Neural cell (in vitro differentiated cells): Measurements from ENCODE around the gene CFAP92. TPM values are rescaled to one million over a fixed set of nuclear protein-coding genes. Genes with fewer than 3 reads are reported as not detected.

Experiments used
- H2AFZ ChIP-seq: fragments of 200-600, 300-800 bp; sonication (generic), shearing (Covaris generic); 2 replicates; pipeline ENCODE4 v1.6.0; 2014; ENCODE audit warnings: low read depth, mild to moderate bottlenecking, antibody characterized with exemption, low read length, moderate library complexity
- H3F3A ChIP-seq: fragments of 200-600 bp; shearing (Covaris generic); 2 replicates; pipeline ENCODE4 v1.6.1; 2016; ENCODE audit warnings: mild to moderate bottlenecking, moderate library complexity, mixed read lengths, antibody characterized with exemption, low read length; ENCODE audit not compliant: insufficient read depth, poor library complexity, severe bottlenecking
- H3K27ac ChIP-seq: fragments of 200-600, 300-800 bp; sonication (generic), shearing (Covaris generic); 2 replicates; pipeline ENCODE4 v1.5.1; 2014; ENCODE audit warnings: mild to moderate bottlenecking, low read length, moderate library complexity
- H3K27me3 ChIP-seq: fragments of 300-800, 200-600 bp; sonication (generic), shearing (Covaris generic); 2 replicates; pipeline ENCODE4 v1.6.0; 2014; ENCODE audit warnings: mild to moderate bottlenecking, low read depth, low read length, moderate library complexity; ENCODE audit not compliant: insufficient read depth
- H3K36me3 ChIP-seq: fragments of 300-800, 200-600 bp; sonication (generic), shearing (Covaris generic); 2 replicates; pipeline ENCODE4 v1.5.1; 2014; ENCODE audit warnings: mild to moderate bottlenecking, antibody characterized with exemption, low read length, moderate library complexity; ENCODE audit not compliant: insufficient read depth
- H3K4me2 ChIP-seq: fragments of 300-800, 200-600 bp; sonication (generic), shearing (Covaris generic); 2 replicates; pipeline ENCODE4 v1.6.0; 2014; ENCODE audit warnings: mild to moderate bottlenecking, low read length
- H3K4me3 ChIP-seq: fragments of 300-800, 200-600 bp; sonication (generic), shearing (Covaris generic); 2 replicates; pipeline ENCODE4 v1.5.1; 2014; ENCODE audit warnings: mild to moderate bottlenecking, low read length, moderate library complexity
- H3K79me2 ChIP-seq: fragments of 200-600 bp; shearing (Covaris generic); replicated peaks from 2 replicates; pipeline ENCODE4 v1.6.0; 2014; ENCODE audit warnings: mild to moderate bottlenecking, low read length, moderate library complexity; ENCODE audit not compliant: insufficient read depth
- H3K9ac ChIP-seq: fragments of 300-800, 200-600 bp; sonication (generic), shearing (Covaris generic); 2 replicates; pipeline ENCODE4 v1.6.1; 2016; ENCODE audit warnings: mild to moderate bottlenecking, low read length, mixed read lengths
- H3K9me2 ChIP-seq: fragments of 200-600 bp; shearing (Covaris generic); 2 replicates; pipeline ENCODE4 v1.6.1; 2016; ENCODE audit warnings: mild to moderate bottlenecking, low read length, mixed read lengths; ENCODE audit not compliant: insufficient read depth
- H3K9me3 ChIP-seq: fragments of 200-600, 300-800 bp; sonication (generic), shearing (Covaris generic); 2 replicates; pipeline ENCODE4 v1.6.1; 2016; ENCODE audit warnings: mild to moderate bottlenecking, mixed run types, low read length, moderate library complexity, mixed read lengths
- H4K20me1 ChIP-seq: fragments of 200-600 bp; shearing (Covaris generic); 2 replicates; pipeline ENCODE4 v1.6.1; 2016; ENCODE audit warnings: mild to moderate bottlenecking, mixed run types; ENCODE audit not compliant: insufficient read depth
- EP300 ChIP-seq: fragments of 450-650 bp; conservative IDR thresholded peaks from 2 replicates; pipeline ENCODE4 v1.6.1; 2014; ENCODE audit warnings: antibody characterized with exemption, mild to moderate bottlenecking, moderate library complexity; ENCODE audit not compliant: poor library complexity, severe bottlenecking
- EZH2 ChIP-seq: fragments of 200-600, 300-800 bp; shearing (Covaris generic), sonication (generic); IDR thresholded peaks from 2 replicates; pipeline ENCODE4 v1.6.1; 2014; ENCODE audit warnings: antibody characterized with exemption, low read length, borderline replicate concordance, mild to moderate bottlenecking; ENCODE audit not compliant: insufficient read depth, poor library complexity, severe bottlenecking
- MXI1 ChIP-seq: fragments of 450-650 bp; conservative IDR thresholded peaks from 2 replicates; pipeline ENCODE4 v1.6.1; 2014; ENCODE audit warnings: antibody characterized with exemption, mild to moderate bottlenecking; ENCODE audit not compliant: poor library complexity, severe bottlenecking
- POLR2AphosphoS5 ChIP-seq: IDR thresholded peaks from 2 replicates; pipeline ENCODE4 v1.6.1; 2012
- RAD21 ChIP-seq: fragments of 450-650 bp; conservative IDR thresholded peaks from 2 replicates; pipeline ENCODE4 v1.6.1; 2014; ENCODE audit warnings: antibody characterized with exemption, mild to moderate bottlenecking, moderate library complexity
- SMC3 ChIP-seq: fragments of 450-650 bp; conservative IDR thresholded peaks from 2 replicates; pipeline ENCODE4 v1.6.1; 2014; ENCODE audit warnings: antibody characterized with exemption, mild to moderate bottlenecking, moderate library complexity; ENCODE audit not compliant: poor library complexity
- TAF1 ChIP-seq: IDR thresholded peaks from 2 replicates; pipeline ENCODE4 v1.6.1; 2012; ENCODE audit warnings: low read depth
- polyA plus RNA-seq: library from polyadenylated mRNA; depleted of rRNA; stranded (reverse); fragments of >200 nt; gene quantifications from 2 replicates; pipeline ENCODE4 v1.2.3, GENCODE V29; 2014
- TF ChIP-seq, protein P1 (sequence below): IDR thresholded peaks from 2 replicates; pipeline ENCODE4 v1.6.1; 2012; ENCODE audit warnings: borderline replicate concordance
- TF ChIP-seq, protein P2 (sequence below): fragments of 450-650 bp; IDR thresholded peaks from 2 replicates; pipeline ENCODE4 v1.5.1; 2014; ENCODE audit warnings: antibody characterized with exemption, mild to moderate bottlenecking, moderate library complexity; ENCODE audit not compliant: poor library complexity, severe bottlenecking

CFAP92 gene
- polyA plus RNA-seq, 1 donor from 2014 or later = 0.69 TPM

DNA sequence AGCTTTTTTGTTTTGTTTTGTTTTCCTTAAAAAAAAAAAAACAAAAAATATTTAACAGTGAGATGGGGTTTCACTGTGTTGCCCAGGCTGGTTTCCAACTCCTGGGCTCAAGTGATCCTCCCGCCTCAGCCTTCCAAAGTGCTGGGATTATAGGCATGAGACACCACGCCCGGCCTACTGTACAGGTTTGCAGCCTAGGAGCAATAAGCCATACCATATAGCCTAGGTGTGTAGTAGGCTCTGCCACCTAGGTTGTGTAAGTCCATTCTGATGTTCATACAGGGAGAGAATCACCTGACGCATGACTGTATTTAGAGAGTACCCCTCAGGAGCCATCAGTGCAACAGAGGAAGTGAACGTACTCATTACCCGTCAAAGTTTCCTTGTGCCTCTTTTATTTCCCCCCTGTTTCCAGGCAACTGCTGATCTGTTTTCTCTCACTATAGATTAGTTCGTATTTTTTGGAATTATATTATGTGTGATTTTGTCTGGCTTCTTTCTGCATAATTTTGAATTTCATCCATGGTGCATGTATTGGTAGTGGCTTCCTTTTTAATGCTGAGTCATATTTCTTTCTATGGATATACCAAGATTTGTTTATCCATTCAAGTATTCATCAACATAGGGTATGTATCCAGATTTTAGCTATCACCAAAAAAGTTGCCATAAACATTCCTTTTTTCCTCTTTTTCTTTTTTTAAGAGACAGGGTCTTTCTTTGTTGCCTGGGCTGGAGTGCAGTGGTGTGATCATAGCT lies 104.6 kb downstream of the CFAP92 start:
- Histone ChIP-seq H3K4me3 (no peak overlapping the region), H2AFZ (no peak overlapping the region), H3F3A (no peaks in the 10 kb centered on the region), H3K4me2 (no peak overlapping the region), H3K36me3 (no peaks in the 10 kb centered on the region), H3K9me2 (no peaks in the 10 kb centered on the region), H3K27me3 (no peaks in the 10 kb centered on the region), H3K79me2 (peaks cover 4% of the 10 kb centered on the region), H3K9me3 (no peaks in the 10 kb centered on the region), H4K20me1 (no peaks in the 10 kb centered on the region), H3K9ac (no peak overlapping the region), H3K27ac (no peak overlapping the region)
- no peak for TF ChIP-seq RAD21
- TF ChIP-seq POLR2AphosphoS5 = no peak
- TF ChIP-seq, protein P1, sequence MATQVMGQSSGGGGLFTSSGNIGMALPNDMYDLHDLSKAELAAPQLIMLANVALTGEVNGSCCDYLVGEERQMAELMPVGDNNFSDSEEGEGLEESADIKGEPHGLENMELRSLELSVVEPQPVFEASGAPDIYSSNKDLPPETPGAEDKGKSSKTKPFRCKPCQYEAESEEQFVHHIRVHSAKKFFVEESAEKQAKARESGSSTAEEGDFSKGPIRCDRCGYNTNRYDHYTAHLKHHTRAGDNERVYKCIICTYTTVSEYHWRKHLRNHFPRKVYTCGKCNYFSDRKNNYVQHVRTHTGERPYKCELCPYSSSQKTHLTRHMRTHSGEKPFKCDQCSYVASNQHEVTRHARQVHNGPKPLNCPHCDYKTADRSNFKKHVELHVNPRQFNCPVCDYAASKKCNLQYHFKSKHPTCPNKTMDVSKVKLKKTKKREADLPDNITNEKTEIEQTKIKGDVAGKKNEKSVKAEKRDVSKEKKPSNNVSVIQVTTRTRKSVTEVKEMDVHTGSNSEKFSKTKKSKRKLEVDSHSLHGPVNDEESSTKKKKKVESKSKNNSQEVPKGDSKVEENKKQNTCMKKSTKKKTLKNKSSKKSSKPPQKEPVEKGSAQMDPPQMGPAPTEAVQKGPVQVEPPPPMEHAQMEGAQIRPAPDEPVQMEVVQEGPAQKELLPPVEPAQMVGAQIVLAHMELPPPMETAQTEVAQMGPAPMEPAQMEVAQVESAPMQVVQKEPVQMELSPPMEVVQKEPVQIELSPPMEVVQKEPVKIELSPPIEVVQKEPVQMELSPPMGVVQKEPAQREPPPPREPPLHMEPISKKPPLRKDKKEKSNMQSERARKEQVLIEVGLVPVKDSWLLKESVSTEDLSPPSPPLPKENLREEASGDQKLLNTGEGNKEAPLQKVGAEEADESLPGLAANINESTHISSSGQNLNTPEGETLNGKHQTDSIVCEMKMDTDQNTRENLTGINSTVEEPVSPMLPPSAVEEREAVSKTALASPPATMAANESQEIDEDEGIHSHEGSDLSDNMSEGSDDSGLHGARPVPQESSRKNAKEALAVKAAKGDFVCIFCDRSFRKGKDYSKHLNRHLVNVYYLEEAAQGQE = no peak
- no peak for TF ChIP-seq EZH2
- no peak for TF ChIP-seq MXI1
- TF ChIP-seq, protein P2, sequence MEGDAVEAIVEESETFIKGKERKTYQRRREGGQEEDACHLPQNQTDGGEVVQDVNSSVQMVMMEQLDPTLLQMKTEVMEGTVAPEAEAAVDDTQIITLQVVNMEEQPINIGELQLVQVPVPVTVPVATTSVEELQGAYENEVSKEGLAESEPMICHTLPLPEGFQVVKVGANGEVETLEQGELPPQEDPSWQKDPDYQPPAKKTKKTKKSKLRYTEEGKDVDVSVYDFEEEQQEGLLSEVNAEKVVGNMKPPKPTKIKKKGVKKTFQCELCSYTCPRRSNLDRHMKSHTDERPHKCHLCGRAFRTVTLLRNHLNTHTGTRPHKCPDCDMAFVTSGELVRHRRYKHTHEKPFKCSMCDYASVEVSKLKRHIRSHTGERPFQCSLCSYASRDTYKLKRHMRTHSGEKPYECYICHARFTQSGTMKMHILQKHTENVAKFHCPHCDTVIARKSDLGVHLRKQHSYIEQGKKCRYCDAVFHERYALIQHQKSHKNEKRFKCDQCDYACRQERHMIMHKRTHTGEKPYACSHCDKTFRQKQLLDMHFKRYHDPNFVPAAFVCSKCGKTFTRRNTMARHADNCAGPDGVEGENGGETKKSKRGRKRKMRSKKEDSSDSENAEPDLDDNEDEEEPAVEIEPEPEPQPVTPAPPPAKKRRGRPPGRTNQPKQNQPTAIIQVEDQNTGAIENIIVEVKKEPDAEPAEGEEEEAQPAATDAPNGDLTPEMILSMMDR = no peak
- TF ChIP-seq SMC3 = no peak
- TF ChIP-seq TAF1 = no peak
- TF ChIP-seq EP300 = no peak

DNA sequence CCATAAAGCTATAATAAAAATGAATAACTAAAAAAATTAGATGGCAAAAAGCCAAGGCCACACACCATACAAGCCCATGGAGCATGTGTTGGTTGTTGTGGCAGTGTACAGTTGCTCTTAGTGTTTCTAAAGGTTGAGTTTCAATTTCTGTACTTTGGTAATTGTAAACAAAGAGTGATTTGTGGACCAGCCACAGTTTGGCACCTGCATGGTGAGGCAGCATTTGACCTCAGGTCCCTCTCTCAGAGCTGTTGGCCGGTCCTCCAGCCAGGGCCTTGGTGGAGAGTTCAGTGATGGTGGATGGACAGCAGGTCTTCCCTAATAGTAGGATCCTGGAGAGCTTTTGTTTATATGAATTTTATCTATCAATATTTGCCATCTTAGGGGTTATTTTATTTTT lies 108.9 kb downstream of the CFAP92 start:
- no peak for TF ChIP-seq POLR2AphosphoS5
- Histone ChIP-seq H2AFZ (no peak overlapping the region), H3K4me3 (no peak overlapping the region), H3K36me3 (no peaks in the 10 kb centered on the region), H3K9me2 (no peaks in the 10 kb centered on the region), H3F3A (no peaks in the 10 kb centered on the region), H3K9me3 (no peaks in the 10 kb centered on the region), H3K4me2 (no peak overlapping the region), H4K20me1 (no peaks in the 10 kb centered on the region), H3K27ac (no peak overlapping the region), H3K27me3 (no peaks in the 10 kb centered on the region), H3K9ac (no peak overlapping the region), H3K79me2 (peaks cover 26% of the 10 kb centered on the region)
